Breast epithelium (tissue), 4 donors: ENCODE results near the gene JKAMP. TPM values are rescaled to one million over a fixed set of nuclear protein-coding genes. Genes with fewer than 3 reads are reported as not detected.

Experiments
- DNase-seq, 2 donors: peaks; one replicate each; pipeline ENCODE4 v3.0.0-alpha.2; 2019; ENCODE audit warnings: low spot score in 2 of 2
- H3K27ac ChIP-seq, 2 donors: fragments of 200-600 bp; sonication (generic) in 1 of 2; one replicate each; pipeline ENCODE4 v1.5.1; 2016 to 2019; ENCODE audit warnings: mild to moderate bottlenecking in 1 of 2
- H3K27me3 ChIP-seq, 2 donors: fragments of 200-600 bp; sonication (generic) in 1 of 2; one replicate each; pipeline versions ENCODE4 v1.5.1 to v1.6.0; 2017 to 2019; ENCODE audit warnings: control low read depth in 1 of 2, mild to moderate bottlenecking in 1 of 2
- H3K36me3 ChIP-seq: fragments of 200-600 bp; one replicate; pipeline ENCODE4 v1.5.1; 2019
- H3K4me1 ChIP-seq, 2 donors: fragments of 200-600 bp; sonication (generic); one replicate each; pipeline ENCODE4 v1.5.1; 2016 to 2019; ENCODE audit warnings: control low read depth in 1 of 2
- H3K4me3 ChIP-seq, 3 donors: fragments of 200-600 bp; sonication (generic); 1 replicate in 2 of 3; 2 replicates in 1 of 3; pipeline ENCODE4 v1.5.1; 2016 to 2019; ENCODE audit warnings: mild to moderate bottlenecking in 3 of 3, moderate library complexity in 2 of 3
- H3K9me3 ChIP-seq, 2 donors: fragments of 200-600 bp; sonication (generic) in 1 of 2; one replicate each; pipeline ENCODE4 v1.5.1; 2016 to 2019; ENCODE audit warnings: control low read depth in 1 of 2
- CTCF ChIP-seq, 3 donors: fragments of 450-650 bp; IDR thresholded peaks; one replicate each; pipeline ENCODE4 v1.5.1; 2016 to 2017; ENCODE audit warnings: antibody characterized with exemption in 3 of 3, mild to moderate bottlenecking in 3 of 3, moderate library complexity in 3 of 3
- POLR2A ChIP-seq: fragments of 450-650 bp; IDR thresholded peaks from one replicate; pipeline ENCODE4 v1.6.1; 2016; ENCODE audit warnings: antibody characterized with exemption, mild to moderate bottlenecking, moderate library complexity
- POLR2AphosphoS5 ChIP-seq, 3 donors: sonication (generic); formaldehyde crosslinking; IDR thresholded peaks; one replicate each; pipeline ENCODE4 v1.6.1; 2017; ENCODE audit warnings: antibody characterized with exemption in 3 of 3
- intact Hi-C: fragments of 100-400 bp; cut with DNase I; formaldehyde crosslinking; loops from one replicate; pipeline ENCODE4 v1.15.1; 2023; ENCODE audit warnings: low total_unique reads
- total RNA-seq, 3 donors: library from RNA; depleted of rRNA; stranded (reverse); fragments of >200 nt; gene quantifications; one replicate each; pipeline ENCODE4 v1.1.0, GENCODE V29; 2016

Gene JKAMP
- total RNA-seq, 3 donors from 2014 or later, result 53.4 to 74.8 (median 64.8) TPM

GRCh38 chr14:59464486-59465315, 19.6 kb upstream of the JKAMP start:
- H3K36me3 ChIP-seq, result no peaks in the 10 kb centered on the region
- H3K4me3 ChIP-seq, result peak overlapping the region; percentile 67 to 88 (median 76)
- peaks cover 4 to 9% of the 10 kb centered on the region in 2 donors for H3K4me1 ChIP-seq
- DNase-seq, result peak; percentile 50 to 54
- intact Hi-C loops, result no loop called here
- peak overlapping the region; percentile 70 to 90 for H3K27ac ChIP-seq
- no peaks in the 10 kb centered on the region for H3K9me3 ChIP-seq
- no peak for TF ChIP-seq POLR2A
- no peak for TF ChIP-seq POLR2AphosphoS5 (IDR thresholded peaks at IDR 0.05)
- no peak for TF ChIP-seq CTCF (IDR thresholded peaks at IDR 0.05)
- H3K27me3 ChIP-seq, result no peaks in the 10 kb centered on the region

GRCh38 chr14:59465316-59466135, 18.8 kb upstream of the JKAMP start, which contains the start of gene GPR135:
TSS of gene GPR135 (minus strand) at chr14:59465380. CDS start at chr14:59465226, 154 bp downstream.
- Histone ChIP-seq H3K27me3 (no peaks in the 10 kb centered on the region), H3K27ac (peak within 1 kb of the TSS; percentile 70 to 90), H3K4me3 (peak within 1 kb of the TSS; percentile 67 to 88 (median 76)), H3K4me1 (peaks cover 4 to 9% of the 10 kb centered on the region in 2 donors), H3K9me3 (no peaks in the 10 kb centered on the region), H3K36me3 (no peaks in the 10 kb centered on the region)
- peak in 1 of 3 donors; percentile 14 for TF ChIP-seq CTCF (IDR thresholded peaks at IDR 0.05)
- no peak for TF ChIP-seq POLR2A
- DNase-seq, result peak; percentile 26 to 55
- intact Hi-C loops, result no loop called here

- H3K27ac ChIP-seq, result no peak overlapping the region
- H3K4me1 ChIP-seq, result no peaks in the 10 kb centered on the region
- TF ChIP-seq CTCF (IDR thresholded peaks at IDR 0.05) (no peak), POLR2A (no peak), POLR2AphosphoS5 (IDR thresholded peaks at IDR 0.05) (no peak)
- H3K36me3 ChIP-seq, result peaks cover 5% of the 10 kb centered on the region
- H3K9me3 ChIP-seq, result no peaks in the 10 kb centered on the region
- H3K27me3 ChIP-seq, result no peaks in the 10 kb centered on the region
- no peak for DNase-seq
- no peak overlapping the region for H3K4me3 ChIP-seq
- intact Hi-C loops, result loop anchor here (10.0 kb wide), 1 partner anchor 1241 kb away; no protein-coding TSS in a partner anchor
Observed at GRCh38 chr14:59474172-59474571, 10.1 kb upstream of the JKAMP start.

- no peak for DNase-seq
- TF ChIP-seq POLR2AphosphoS5 (IDR thresholded peaks at IDR 0.05), result no peak
- no peak for TF ChIP-seq CTCF (IDR thresholded peaks at IDR 0.05)
- no peak for TF ChIP-seq POLR2A
- Histone ChIP-seq H3K36me3 (peaks cover 5% of the 10 kb centered on the region), H3K27ac (no peak overlapping the region), H3K4me1 (no peaks in the 10 kb centered on the region), H3K4me3 (no peak overlapping the region), H3K27me3 (no peaks in the 10 kb centered on the region), H3K9me3 (no peaks in the 10 kb centered on the region)
- intact Hi-C loops, result loop anchor here (10.0 kb wide), 1 partner anchor 1239 kb away; no protein-coding TSS in a partner anchor
Observed at GRCh38 chr14:59475709-59476108, 8.6 kb upstream of the JKAMP start.
